Hepatocyte (in vitro differentiated cells): ENCODE data around the gene SYNPO2. TPM values are rescaled to one million over a fixed set of nuclear protein-coding genes. Genes with fewer than 3 reads are reported as not detected.

Experiments
- DNase-seq: peaks from one replicate; pipeline ENCODE4 v3.0.0-alpha.2; 2016; ENCODE audit warnings: low spot score
- H2AFZ ChIP-seq: fragments of 200-600 bp; sonication (generic); 2 replicates; pipeline ENCODE4 v1.6.0; 2016; ENCODE audit warnings: antibody characterized with exemption, mild to moderate bottlenecking
- H3K27ac ChIP-seq: fragments of 200-600 bp; sonication (generic); 2 replicates; pipeline ENCODE4 v1.5.1; 2016; ENCODE audit warnings: mild to moderate bottlenecking
- H3K27me3 ChIP-seq: fragments of 200-600 bp; sonication (generic); 2 replicates; pipeline ENCODE4 v1.6.1; 2016
- H3K36me3 ChIP-seq: fragments of 200-600 bp; sonication (generic); replicated peaks from 2 replicates; pipeline ENCODE4 v1.5.1; 2016; ENCODE audit warnings: low read depth; ENCODE audit not compliant: insufficient read depth
- H3K4me1 ChIP-seq: fragments of 200-600 bp; sonication (generic); 2 replicates; pipeline ENCODE4 v1.5.1; 2016; ENCODE audit warnings: mild to moderate bottlenecking, moderate library complexity; ENCODE audit not compliant: insufficient read depth
- H3K4me2 ChIP-seq: fragments of 200-600 bp; sonication (generic); 2 replicates; pipeline ENCODE4 v1.6.0; 2016
- H3K4me3 ChIP-seq: fragments of 200-600 bp; sonication (generic); 2 replicates; pipeline ENCODE4 v1.5.1; 2016; ENCODE audit warnings: mild to moderate bottlenecking
- H3K79me2 ChIP-seq: fragments of 200-600 bp; sonication (generic); 2 replicates; pipeline ENCODE4 v1.6.0; 2017; ENCODE audit warnings: mild to moderate bottlenecking
- H3K9me2 ChIP-seq: fragments of 200-600 bp; sonication (generic); replicated peaks from 2 replicates; pipeline ENCODE4 v1.6.0; 2017; ENCODE audit warnings: mild to moderate bottlenecking; ENCODE audit not compliant: insufficient read depth
- H3K9me3 ChIP-seq: fragments of 200-600 bp; sonication (generic); 2 replicates; pipeline ENCODE4 v1.5.1; 2016; ENCODE audit warnings: low read depth, mild to moderate bottlenecking
- H4K20me1 ChIP-seq: fragments of 200-600 bp; sonication (generic); 2 replicates; pipeline ENCODE4 v1.6.0; 2016; ENCODE audit warnings: mild to moderate bottlenecking; ENCODE audit not compliant: insufficient read depth, poor library complexity, severe bottlenecking
- EZH2 ChIP-seq: fragments of 200-600 bp; sonication (generic); IDR thresholded peaks from 2 replicates; pipeline ENCODE4 v1.6.1; 2016; ENCODE audit warnings: antibody characterized with exemption, mild to moderate bottlenecking, borderline replicate concordance
- EZH2phosphoT487 ChIP-seq: fragments of 200-600 bp; sonication (generic); IDR thresholded peaks from one replicate; pipeline ENCODE4 v1.6.1; 2018; ENCODE audit warnings: antibody characterized with exemption, mild to moderate bottlenecking, low read depth, moderate library complexity; ENCODE audit not compliant: unreplicated experiment, severe bottlenecking
- WGBS: methylation state at CpG from one replicate; pipeline ENCODE4 v1.1.6; 2016; ENCODE audit warnings: low lambda C conversion rate; ENCODE audit errors: missing lambda C conversion rate; 5-methylcytosine and 5-hydroxymethylcytosine counted together
- polyA plus RNA-seq: library from polyadenylated mRNA; unstranded; fragments of >200 nt; fragmentation: Nextera tagmentation; extraction: Ambion mirVana; gene quantifications from 2 replicates; pipeline ENCODE4 v1.2.1, GENCODE V29; 2016
- total RNA-seq: library from RNA; depleted of rRNA; stranded (reverse); fragments of >200 nt; gene quantifications from 2 replicates; pipeline ENCODE4 v1.2.3, GENCODE V29; 2014
- TF ChIP-seq, protein P1 (sequence below): fragments of 200-600 bp; sonication (generic); IDR thresholded peaks from 2 replicates; pipeline ENCODE4 v1.5.1; 2016; ENCODE audit warnings: antibody characterized with exemption, mild to moderate bottlenecking; ENCODE audit not compliant: poor library complexity

SYNPO2 gene
- total and polyA plus RNA-seq, 2 experiments from 2014 or later: 3.5 to 12.6 TPM

DNA sequence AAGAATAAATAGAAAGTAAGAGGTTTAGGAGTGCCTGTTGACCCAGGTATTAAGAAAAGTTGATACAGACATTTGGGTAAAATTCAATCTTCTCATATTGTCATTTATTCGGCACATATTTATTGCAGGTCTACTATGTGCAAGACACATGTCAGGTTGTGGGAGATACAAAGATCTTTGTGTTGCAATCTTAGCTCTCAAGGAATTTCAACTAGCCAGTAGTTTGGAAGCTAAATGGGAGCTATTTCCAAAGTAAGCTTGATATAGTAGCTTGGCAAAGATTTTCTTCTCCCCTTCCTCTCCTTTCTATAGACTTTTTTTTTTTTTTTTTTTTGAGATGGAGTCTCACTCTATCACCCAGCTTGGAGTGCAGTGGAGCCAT is 122.9 kb downstream of the SYNPO2 start:
- no peaks in the 10 kb centered on the region for H3K79me2 ChIP-seq
- no peaks in the 10 kb centered on the region for H3K36me3 ChIP-seq
- H3K27me3 ChIP-seq: no peaks in the 10 kb centered on the region
- DNase-seq: no peak
- WGBS: 100% methylated on average over 1 of the region's 1 CpG
- H3K4me1 ChIP-seq: peaks cover 4% of the 10 kb centered on the region
- no peaks in the 10 kb centered on the region for H3K9me2 ChIP-seq
- H2AFZ ChIP-seq: no peak overlapping the region
- H3K27ac ChIP-seq: no peak overlapping the region
- H3K9me3 ChIP-seq: no peaks in the 10 kb centered on the region
- no peak overlapping the region for H3K4me3 ChIP-seq
- H4K20me1 ChIP-seq: no peaks in the 10 kb centered on the region
- H3K4me2 ChIP-seq: no peak overlapping the region
- no peak for TF ChIP-seq EZH2phosphoT487
- TF ChIP-seq, protein P1, sequence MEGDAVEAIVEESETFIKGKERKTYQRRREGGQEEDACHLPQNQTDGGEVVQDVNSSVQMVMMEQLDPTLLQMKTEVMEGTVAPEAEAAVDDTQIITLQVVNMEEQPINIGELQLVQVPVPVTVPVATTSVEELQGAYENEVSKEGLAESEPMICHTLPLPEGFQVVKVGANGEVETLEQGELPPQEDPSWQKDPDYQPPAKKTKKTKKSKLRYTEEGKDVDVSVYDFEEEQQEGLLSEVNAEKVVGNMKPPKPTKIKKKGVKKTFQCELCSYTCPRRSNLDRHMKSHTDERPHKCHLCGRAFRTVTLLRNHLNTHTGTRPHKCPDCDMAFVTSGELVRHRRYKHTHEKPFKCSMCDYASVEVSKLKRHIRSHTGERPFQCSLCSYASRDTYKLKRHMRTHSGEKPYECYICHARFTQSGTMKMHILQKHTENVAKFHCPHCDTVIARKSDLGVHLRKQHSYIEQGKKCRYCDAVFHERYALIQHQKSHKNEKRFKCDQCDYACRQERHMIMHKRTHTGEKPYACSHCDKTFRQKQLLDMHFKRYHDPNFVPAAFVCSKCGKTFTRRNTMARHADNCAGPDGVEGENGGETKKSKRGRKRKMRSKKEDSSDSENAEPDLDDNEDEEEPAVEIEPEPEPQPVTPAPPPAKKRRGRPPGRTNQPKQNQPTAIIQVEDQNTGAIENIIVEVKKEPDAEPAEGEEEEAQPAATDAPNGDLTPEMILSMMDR: no peak
- no peak for TF ChIP-seq EZH2

DNA sequence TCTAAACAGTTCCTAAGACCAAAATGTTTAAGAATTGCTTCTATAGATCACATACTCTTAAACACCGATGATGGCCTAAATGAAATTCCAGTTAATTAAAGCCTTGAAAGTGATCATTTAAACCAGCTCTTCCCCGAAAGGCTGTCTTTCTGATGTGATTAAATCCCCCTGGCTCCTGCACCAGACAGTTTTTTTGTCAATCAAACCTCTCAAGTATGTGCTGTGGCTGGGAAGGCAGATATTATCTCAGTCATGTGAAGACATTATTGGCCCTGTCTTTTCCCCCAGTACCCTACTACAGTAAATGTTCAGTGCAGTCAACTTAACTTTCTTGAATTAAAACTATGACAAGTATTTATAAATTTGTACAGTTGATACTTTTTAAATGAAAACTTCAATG is 126.0 kb downstream of the SYNPO2 start:
- H3K27ac ChIP-seq: no peak overlapping the region
- H3K9me3 ChIP-seq: no peaks in the 10 kb centered on the region
- H3K27me3 ChIP-seq: no peaks in the 10 kb centered on the region
- H4K20me1 ChIP-seq: no peaks in the 10 kb centered on the region
- no peak for DNase-seq
- no peaks in the 10 kb centered on the region for H3K36me3 ChIP-seq
- H2AFZ ChIP-seq: no peak overlapping the region
- H3K4me3 ChIP-seq: no peak overlapping the region
- peaks cover 4% of the 10 kb centered on the region for H3K4me1 ChIP-seq
- no peak overlapping the region for H3K4me2 ChIP-seq
- no peak for TF ChIP-seq EZH2
- TF ChIP-seq, protein P1: no peak
- TF ChIP-seq EZH2phosphoT487: no peak
- no peaks in the 10 kb centered on the region for H3K9me2 ChIP-seq
- WGBS: 52% methylated on average over 2 of the region's 2 CpGs
- H3K79me2 ChIP-seq: no peaks in the 10 kb centered on the region

DNA sequence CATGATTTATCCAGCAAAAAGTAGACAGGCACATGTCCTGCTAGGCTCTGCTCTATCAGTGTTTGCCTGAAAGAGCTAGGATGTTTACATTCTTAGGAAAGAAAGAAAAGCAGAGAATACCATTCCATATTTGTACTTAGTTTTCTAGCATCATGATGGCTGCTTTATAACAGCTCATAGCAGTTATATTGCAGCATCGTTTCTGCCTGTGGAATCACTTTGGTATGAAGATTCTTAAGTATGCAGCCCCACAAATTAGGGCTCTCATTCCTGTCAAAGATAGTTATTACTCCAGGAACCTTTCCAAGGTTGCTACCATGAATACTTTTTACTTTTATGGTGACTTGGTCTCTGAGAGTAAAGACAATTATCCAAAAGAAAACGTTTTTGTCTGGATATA is 128.0 kb downstream of the SYNPO2 start:
- H2AFZ ChIP-seq: no peak overlapping the region
- TF ChIP-seq EZH2 (no peak), EZH2phosphoT487 (no peak)
- TF ChIP-seq, protein P1: no peak

DNA sequence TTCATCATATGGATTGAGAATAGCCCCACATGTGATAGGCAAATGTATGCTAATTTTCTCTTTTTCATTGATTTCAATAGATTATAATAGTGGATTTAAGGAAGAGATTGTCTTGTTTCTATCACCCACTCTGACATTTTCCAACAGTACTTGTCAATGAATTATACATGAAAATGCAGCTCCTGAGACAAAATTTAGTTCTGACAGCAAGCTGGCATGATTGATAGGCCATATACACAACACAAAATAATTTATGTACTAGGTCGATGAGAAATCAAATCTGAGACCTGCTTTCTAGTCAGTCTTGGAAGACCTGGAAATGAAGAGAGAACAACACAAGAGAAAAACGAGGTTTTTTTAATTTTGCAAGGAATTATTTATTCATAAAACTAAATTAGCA is 129.0 kb downstream of the SYNPO2 start:
- Histone ChIP-seq H3K27me3 (no peaks in the 10 kb centered on the region), H3K9me2 (no peaks in the 10 kb centered on the region), H3K4me1 (peaks cover 4% of the 10 kb centered on the region), H3K4me2 (no peak overlapping the region), H3K4me3 (no peak overlapping the region), H2AFZ (no peak overlapping the region), H3K27ac (no peak overlapping the region), H4K20me1 (no peaks in the 10 kb centered on the region), H3K79me2 (no peaks in the 10 kb centered on the region), H3K36me3 (no peaks in the 10 kb centered on the region), H3K9me3 (no peaks in the 10 kb centered on the region)
- no peak for DNase-seq
- TF ChIP-seq EZH2: no peak
- no peak for TF ChIP-seq EZH2phosphoT487
- TF ChIP-seq, protein P1: no peak
- WGBS: 93% methylated on average over 2 of the region's 2 CpGs

More for the DNA sequence above, 128.0 kb downstream of the SYNPO2 start:
- Histone ChIP-seq H4K20me1 (no peaks in the 10 kb centered on the region), H3K79me2 (no peaks in the 10 kb centered on the region), H3K4me3 (no peak overlapping the region), H3K9me3 (no peaks in the 10 kb centered on the region), H3K4me2 (no peak overlapping the region), H3K27me3 (no peaks in the 10 kb centered on the region), H3K36me3 (no peaks in the 10 kb centered on the region), H3K4me1 (peaks cover 4% of the 10 kb centered on the region), H3K27ac (peak overlapping the region; percentile 66), H3K9me2 (no peaks in the 10 kb centered on the region)
- 27% methylated on average over 2 of the region's 2 CpGs for WGBS
- peak; percentile 23 for DNase-seq
